SIG-M5 treated with dmso at 0.1 percent for 504 hours (cell line): Measurements from ENCODE around the gene APOL1.
"Not testable (repeated sequence)": the region's sequence is repeated elsewhere in the genome, so short reads cannot be mapped to it uniquely, and the experiment has no call there.

Source experiments
- DNase-seq: peaks from one replicate; lab custom pipeline; 2025; ENCODE audit not compliant: unreplicated experiment; lab: John Stamatoyannopoulos, UW

Gene APOL1

GRCh38 chr22:36244522-36245391 lies 8.2 kb upstream of the APOL1 start:
- DNase-seq = no peak

- no peak for DNase-seq
These were observed 7.1 kb upstream of the APOL1 start for GRCh38 chr22:36245805-36246356.

GRCh38 chr22:36246718-36247117 lies 6.2 kb upstream of the APOL1 start:
- no peak for DNase-seq

GRCh38 chr22:36247955-36248354 lies 5.0 kb upstream of the APOL1 start:
- no peak for DNase-seq

- no peak for DNase-seq
These were observed 3.8 kb upstream of the APOL1 start for GRCh38 chr22:36249160-36249559.

GRCh38 chr22:36250292-36250960 lies 2.5 kb upstream of the APOL1 start:
- DNase-seq = not testable (repeated sequence)

GRCh38 chr22:36251979-36252608 lies 839 bp upstream of the APOL1 start:
- not testable (repeated sequence) for DNase-seq

GRCh38 chr22:36253523-36254490 lies 874 bp downstream of the APOL1 start:
- no peak for DNase-seq

GRCh38 chr22:36255572-36255971 lies 2.6 kb downstream of the APOL1 start:
- DNase-seq = not testable (repeated sequence)

- no peak for DNase-seq
These were observed 3.5 kb downstream of the APOL1 start for GRCh38 chr22:36256478-36256877.

- no peak for DNase-seq
These were observed 4.4 kb downstream of the APOL1 start for GRCh38 chr22:36257308-36257707.

- DNase-seq = no peak
These were observed 5.2 kb downstream of the APOL1 start for GRCh38 chr22:36257948-36258670.

- no peak for DNase-seq
These were observed 6.0 kb downstream of the APOL1 start for GRCh38 chr22:36258701-36259614.

- DNase-seq = no peak
These were observed 6.8 kb downstream of the APOL1 start for GRCh38 chr22:36259615-36260300.

- not testable (repeated sequence) for DNase-seq
These were observed 8.7 kb downstream of the APOL1 start for GRCh38 chr22:36261675-36262074.

GRCh38 chr22:36262307-36262706 lies 9.4 kb downstream of the APOL1 start:
- DNase-seq = not testable (repeated sequence)

- DNase-seq = not testable (repeated sequence)
These were observed 10.3 kb downstream of the APOL1 start for GRCh38 chr22:36263216-36263673.
